ENCODE measurements around the gene ARHGAP10.

Gene ARHGAP10

GRCh38 chr4:147899512-147899911, 167.6 kb downstream of the ARHGAP10 start:
- no peaks in the 10 kb centered on the region for H3K9me3 ChIP-seq (replicated peaks; ENCODE audit: insufficient read depth, low read length)
- H3K4me1 ChIP-seq (ENCODE audit: low read length), result no peaks in the 10 kb centered on the region
- no peak overlapping the region for H3K9ac ChIP-seq (ENCODE audit: low read length)
- no peak overlapping the region for H3K4me3 ChIP-seq (ENCODE audit: low read length)
- H3K9me2 ChIP-seq (replicated peaks; ENCODE audit: insufficient read depth, low read length), result 0 out of 2 replicates have a peak, but pooled peaks cover 4% of the 10 kb centered on the region
- no peak for DNase-seq
- H3K27me3 ChIP-seq (replicated peaks; ENCODE audit: insufficient read depth, low read length), result no peaks in the 10 kb centered on the region
- peaks cover 11% of the 10 kb centered on the region; the same call in 1 of the 2 replicates for H3K79me2 ChIP-seq (ENCODE audit: low read length)
- TF ChIP-seq EZH2phosphoT487 (IDR thresholded peaks at IDR 0.05; ENCODE audit: low read length), result no peak
- no peak for TF ChIP-seq CTCF (IDR thresholded peaks at IDR 0.05; ENCODE audit: low read length)
- no peak for TF ChIP-seq EZH2 (optimal IDR thresholded peaks at IDR 0.05; ENCODE audit: low read depth, low read length)
- H3K27ac ChIP-seq (ENCODE audit: low read length), result no peak overlapping the region
- no peak overlapping the region for H2AFZ ChIP-seq (ENCODE audit: low read length)
- H3K4me2 ChIP-seq (ENCODE audit: low read depth, low read length), result no peak overlapping the region
- no peaks in the 10 kb centered on the region for H3K36me3 ChIP-seq (replicated peaks; ENCODE audit: insufficient read depth, low read length)
- H4K20me1 ChIP-seq (ENCODE audit: insufficient read depth, low read length), result no peaks in the 10 kb centered on the region
- H3F3A ChIP-seq (ENCODE audit: insufficient read depth, low read length), result no peaks in the 10 kb centered on the region

GRCh38 chr4:147901388-147901787, 169.5 kb downstream of the ARHGAP10 start:
- Histone ChIP-seq H3K9me2 (replicated peaks; ENCODE audit: insufficient read depth, low read length) (0 out of 2 replicates have a peak, but pooled peaks cover 4% of the 10 kb centered on the region), H3K4me3 (ENCODE audit: low read length) (no peak overlapping the region), H3K27ac (ENCODE audit: low read length) (no peak overlapping the region), H3K4me1 (ENCODE audit: low read length) (no peaks in the 10 kb centered on the region), H3K36me3 (replicated peaks; ENCODE audit: insufficient read depth, low read length) (no peaks in the 10 kb centered on the region), H3K4me2 (ENCODE audit: low read depth, low read length) (no peak overlapping the region), H3K79me2 (ENCODE audit: low read length) (peaks cover 7% of the 10 kb centered on the region; the same call in 1 of the 2 replicates), H4K20me1 (ENCODE audit: insufficient read depth, low read length) (no peaks in the 10 kb centered on the region), H2AFZ (ENCODE audit: low read length) (no peak overlapping the region), H3K9ac (ENCODE audit: low read length) (no peak overlapping the region), H3K9me3 (replicated peaks; ENCODE audit: insufficient read depth, low read length) (no peaks in the 10 kb centered on the region), H3K27me3 (replicated peaks; ENCODE audit: insufficient read depth, low read length) (no peaks in the 10 kb centered on the region), H3F3A (ENCODE audit: insufficient read depth, low read length) (no peaks in the 10 kb centered on the region)
- DNase-seq, result no peak
- TF ChIP-seq EZH2 (optimal IDR thresholded peaks at IDR 0.05; ENCODE audit: low read depth, low read length) (no peak), EZH2phosphoT487 (IDR thresholded peaks at IDR 0.05; ENCODE audit: low read length) (no peak), CTCF (IDR thresholded peaks at IDR 0.05; ENCODE audit: low read length) (no peak)

- H3K27me3 ChIP-seq (replicated peaks; ENCODE audit: insufficient read depth, low read length), result no peaks in the 10 kb centered on the region
- no peak overlapping the region for H2AFZ ChIP-seq (ENCODE audit: low read length)
- no peaks in the 10 kb centered on the region for H4K20me1 ChIP-seq (ENCODE audit: insufficient read depth, low read length)
- 0 out of 2 replicates have a peak, but pooled peaks cover 7% of the 10 kb centered on the region for H3K79me2 ChIP-seq (ENCODE audit: low read length)
- no peaks in the 10 kb centered on the region for H3K36me3 ChIP-seq (replicated peaks; ENCODE audit: insufficient read depth, low read length)
- no peaks in the 10 kb centered on the region for H3K9me3 ChIP-seq (replicated peaks; ENCODE audit: insufficient read depth, low read length)
- DNase-seq, result no peak
- no peaks in the 10 kb centered on the region for H3K4me1 ChIP-seq (ENCODE audit: low read length)
- no peaks in the 10 kb centered on the region for H3K9me2 ChIP-seq (replicated peaks; ENCODE audit: insufficient read depth, low read length)
- H3K27ac ChIP-seq (ENCODE audit: low read length), result no peak overlapping the region
- TF ChIP-seq CTCF (IDR thresholded peaks at IDR 0.05; ENCODE audit: low read length) (no peak), EZH2phosphoT487 (IDR thresholded peaks at IDR 0.05; ENCODE audit: low read length) (no peak), EZH2 (optimal IDR thresholded peaks at IDR 0.05; ENCODE audit: low read depth, low read length) (no peak)
- no peak overlapping the region for H3K4me2 ChIP-seq (ENCODE audit: low read depth, low read length)
- no peaks in the 10 kb centered on the region for H3F3A ChIP-seq (ENCODE audit: insufficient read depth, low read length)
- H3K9ac ChIP-seq (ENCODE audit: low read length), result no peak overlapping the region
- no peak overlapping the region for H3K4me3 ChIP-seq (ENCODE audit: low read length)
Measured at GRCh38 chr4:147901916-147902315, 170.0 kb downstream of the ARHGAP10 start.

All from MM.1S (cell line).